Measurements from ENCODE around the gene C1orf21. TPM values are rescaled to one million over a fixed set of nuclear protein-coding genes. Genes with fewer than 3 reads are reported as not detected.
A peak's percentile ranks its signal among the peaks of the same experiment; 100 is the strongest.

C1orf21 gene
- total RNA-seq, 1 donor: 17.0 TPM

DNA sequence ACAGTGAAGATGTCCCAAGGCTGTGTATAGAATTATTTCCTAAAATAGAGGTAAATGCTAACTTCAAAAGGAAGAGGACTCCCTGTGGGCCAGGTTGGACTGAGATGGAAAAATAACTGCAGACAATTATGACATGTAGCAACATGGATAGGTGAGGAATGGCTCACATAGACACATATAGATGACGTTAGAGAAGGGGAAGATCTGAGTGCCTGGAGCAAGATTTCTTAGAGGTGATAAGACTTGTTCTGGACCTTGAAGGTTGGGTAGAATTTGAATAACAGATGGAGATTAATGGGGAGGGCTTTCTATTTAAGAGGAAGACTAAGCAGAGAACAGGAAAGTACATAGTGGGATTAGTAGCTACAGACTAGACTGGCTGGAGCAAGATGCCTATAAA is 76.9 kb downstream of the C1orf21 start:
- H3K79me2 ChIP-seq (ENCODE audit: insufficient read depth, low read length): no peaks in the 10 kb centered on the region
- H3K9me3 ChIP-seq (ENCODE audit: low read depth, low read length): no peaks in the 10 kb centered on the region
- H3K4me3 ChIP-seq (ENCODE audit: insufficient read depth, low read length): no peak overlapping the region
- H3K4me2 ChIP-seq (ENCODE audit: insufficient read depth, low read length): no peak overlapping the region
- no peaks in the 10 kb centered on the region for H4K20me1 ChIP-seq (ENCODE audit: insufficient read depth, low read length)
- no peak overlapping the region for H3K27ac ChIP-seq (ENCODE audit: low read depth, low read length)
- no peak overlapping the region for H2AFZ ChIP-seq (ENCODE audit: low read length)
- H3K4me1 ChIP-seq (ENCODE audit: insufficient read depth, low read length): no peaks in the 10 kb centered on the region
- no peaks in the 10 kb centered on the region for H3K27me3 ChIP-seq (ENCODE audit: insufficient read depth, low read length)
- DNase-seq (ENCODE audit: insufficient read length, low spot score, missing footprints): no peak
- TF ChIP-seq CTCF (IDR thresholded peaks at IDR 0.05; ENCODE audit: extremely low read depth, low read depth, low read length): no peak
- no peaks in the 10 kb centered on the region for H3K36me3 ChIP-seq (ENCODE audit: insufficient read depth, low read length)

DNA sequence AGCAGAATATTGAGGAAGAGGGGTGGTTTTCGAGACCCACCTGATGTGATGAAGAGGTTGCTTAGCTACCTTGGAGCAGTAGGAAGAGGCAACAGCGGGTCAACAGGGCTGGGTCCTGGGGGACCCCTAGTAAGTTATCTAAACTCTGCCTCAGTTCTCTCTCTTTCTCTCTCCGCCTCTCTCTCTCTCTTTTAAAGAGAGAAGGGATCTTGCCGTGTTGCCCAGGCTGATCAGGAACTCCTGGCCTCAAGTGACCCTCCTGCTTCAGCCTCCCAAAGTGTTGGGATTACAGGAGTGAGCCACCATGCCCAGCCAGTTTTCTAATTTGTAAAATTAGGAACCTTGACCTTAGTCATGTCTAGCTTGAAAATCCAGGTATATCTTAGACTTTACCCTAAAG is 77.9 kb downstream of the C1orf21 start:
- H3K27ac ChIP-seq (ENCODE audit: low read depth, low read length): no peak overlapping the region
- no peaks in the 10 kb centered on the region for H3K27me3 ChIP-seq (ENCODE audit: insufficient read depth, low read length)
- no peak overlapping the region for H3K4me2 ChIP-seq (ENCODE audit: insufficient read depth, low read length)
- no peaks in the 10 kb centered on the region for H4K20me1 ChIP-seq (ENCODE audit: insufficient read depth, low read length)
- no peak overlapping the region for H2AFZ ChIP-seq (ENCODE audit: low read length)
- no peaks in the 10 kb centered on the region for H3K4me1 ChIP-seq (ENCODE audit: insufficient read depth, low read length)
- no peak for DNase-seq (ENCODE audit: insufficient read length, low spot score, missing footprints)
- H3K36me3 ChIP-seq (ENCODE audit: insufficient read depth, low read length): no peaks in the 10 kb centered on the region
- TF ChIP-seq CTCF (IDR thresholded peaks at IDR 0.05; ENCODE audit: extremely low read depth, low read depth, low read length): no peak
- peaks cover 4% of the 10 kb centered on the region for H3K79me2 ChIP-seq (ENCODE audit: insufficient read depth, low read length)
- H3K9me3 ChIP-seq (ENCODE audit: low read depth, low read length): no peaks in the 10 kb centered on the region
- no peak overlapping the region for H3K4me3 ChIP-seq (ENCODE audit: insufficient read depth, low read length)

GRCh38 chr1:184465489-184466146 is 78.8 kb downstream of the C1orf21 start:
- H3K9me3 ChIP-seq (ENCODE audit: low read depth, low read length): no peaks in the 10 kb centered on the region
- no peak overlapping the region for H2AFZ ChIP-seq (ENCODE audit: low read length)
- H4K20me1 ChIP-seq (ENCODE audit: insufficient read depth, low read length): no peaks in the 10 kb centered on the region
- H3K4me2 ChIP-seq (ENCODE audit: insufficient read depth, low read length): no peak overlapping the region
- peaks cover 4% of the 10 kb centered on the region for H3K79me2 ChIP-seq (ENCODE audit: insufficient read depth, low read length)
- H3K4me3 ChIP-seq (ENCODE audit: insufficient read depth, low read length): no peak overlapping the region
- no peak for TF ChIP-seq CTCF (IDR thresholded peaks at IDR 0.05; ENCODE audit: extremely low read depth, low read depth, low read length)
- H3K36me3 ChIP-seq (ENCODE audit: insufficient read depth, low read length): no peaks in the 10 kb centered on the region
- no peaks in the 10 kb centered on the region for H3K27me3 ChIP-seq (ENCODE audit: insufficient read depth, low read length)
- H3K4me1 ChIP-seq (ENCODE audit: insufficient read depth, low read length): no peaks in the 10 kb centered on the region
- peak; percentile 70 for DNase-seq (ENCODE audit: insufficient read length, low spot score, missing footprints)
- H3K27ac ChIP-seq (ENCODE audit: low read depth, low read length): no peak overlapping the region

GRCh38 chr1:184467295-184467694 is 80.5 kb downstream of the C1orf21 start:
- no peak overlapping the region for H2AFZ ChIP-seq (ENCODE audit: low read length)
- H3K9me3 ChIP-seq (ENCODE audit: low read depth, low read length): no peaks in the 10 kb centered on the region
- DNase-seq (ENCODE audit: insufficient read length, low spot score, missing footprints): no peak
- no peaks in the 10 kb centered on the region for H3K27me3 ChIP-seq (ENCODE audit: insufficient read depth, low read length)
- H4K20me1 ChIP-seq (ENCODE audit: insufficient read depth, low read length): no peaks in the 10 kb centered on the region
- H3K36me3 ChIP-seq (ENCODE audit: insufficient read depth, low read length): no peaks in the 10 kb centered on the region
- H3K4me2 ChIP-seq (ENCODE audit: insufficient read depth, low read length): no peak overlapping the region
- no peak for TF ChIP-seq CTCF (IDR thresholded peaks at IDR 0.05; ENCODE audit: extremely low read depth, low read depth, low read length)
- peaks cover 4% of the 10 kb centered on the region for H3K79me2 ChIP-seq (ENCODE audit: insufficient read depth, low read length)
- no peak overlapping the region for H3K27ac ChIP-seq (ENCODE audit: low read depth, low read length)
- no peak overlapping the region for H3K4me3 ChIP-seq (ENCODE audit: insufficient read depth, low read length)
- H3K4me1 ChIP-seq (ENCODE audit: insufficient read depth, low read length): no peaks in the 10 kb centered on the region
